ENCODE results near the gene FUBP1.
A peak's percentile ranks its signal among the peaks of the same experiment; 100 is the strongest.

The FUBP1 gene

DNA sequence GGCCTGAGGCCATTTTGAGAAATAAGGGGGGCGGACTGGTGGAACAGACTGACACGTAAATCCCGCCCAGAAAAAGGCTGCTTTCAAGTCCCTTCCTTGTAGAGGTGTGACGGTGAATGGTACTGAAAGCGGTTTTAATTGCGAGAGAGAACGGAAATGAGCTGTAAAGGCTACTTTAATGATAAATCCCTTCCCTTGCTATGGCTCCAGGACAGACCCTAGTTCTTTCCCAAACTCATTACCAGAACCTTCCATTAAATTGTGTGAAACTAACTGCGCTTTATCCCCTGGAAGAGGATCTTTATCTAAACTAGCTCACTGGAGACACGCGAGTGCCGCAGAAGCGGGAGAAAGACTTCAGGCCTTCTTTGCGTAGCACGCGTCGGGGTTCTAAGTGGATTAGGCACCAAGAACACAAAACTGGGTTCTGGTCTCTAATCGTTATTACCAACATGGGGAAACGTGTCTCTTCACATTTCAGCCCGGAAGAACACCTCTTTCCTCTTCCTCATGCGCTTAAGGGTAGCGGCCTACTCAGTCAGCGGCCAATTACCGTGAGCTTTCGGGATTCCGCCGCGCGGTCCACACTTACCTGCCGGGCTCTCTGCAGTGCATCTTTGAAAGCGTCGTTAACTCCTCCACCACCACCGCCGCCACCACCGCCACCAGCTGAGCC is 441 bp downstream of the FUBP1 start:
- Histone ChIP-seq H3K27ac (peak overlapping the region; percentile 96 to 100 (median 99)), H3K27me3 (no peaks in the 10 kb centered on the region), H3K36me3 (peaks cover 28 to 63% (median 52%) of the 10 kb centered on the region in 11 experiments), H3K4me1 (peaks cover 33 to 49% (median 45%) of the 10 kb centered on the region in 10 experiments), H4K20me1 (peaks cover 45 to 69% (median 46%) of the 10 kb centered on the region in 11 experiments), H3K4me3 (peak overlapping the region; percentile 78 to 95 (median 90)), H3K9me3 (replicated peaks in 1 of 11) (peaks cover 0 to 6% (median 0%) of the 10 kb centered on the region in 11 experiments; a peak in 2 of 22 replicates), H3K4me2 (peak overlapping the region; percentile 83 to 96 (median 92); a peak in 21 of 22 replicates), H3K9ac (peak overlapping the region; percentile 93 to 100 (median 99))
- no peak for TF ChIP-seq Cebpa-rat (IDR thresholded peaks at IDR 0.05)

DNA sequence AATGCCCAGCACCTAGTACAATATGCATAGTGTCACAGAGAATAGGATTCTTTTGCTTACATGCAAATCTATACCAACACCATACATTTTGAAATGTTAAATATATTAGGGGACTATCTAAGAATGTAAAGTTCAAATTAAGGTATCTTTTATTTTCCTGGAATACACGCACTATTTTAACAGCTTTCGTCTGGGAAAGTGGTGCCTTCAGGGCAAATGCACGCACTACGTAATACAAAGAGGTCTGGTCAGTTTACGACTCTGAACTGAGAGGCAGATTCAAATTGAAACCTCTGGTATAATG is 931 bp downstream of the FUBP1 start:
- Histone ChIP-seq H3K4me2 (peak overlapping the region; percentile 83 to 96 (median 92)), H3K36me3 (peaks cover 28 to 67% (median 57%) of the 10 kb centered on the region in 11 experiments), H3K27ac (peak overlapping the region; percentile 96 to 100 (median 99)), H3K9ac (peak overlapping the region; percentile 93 to 100 (median 99)), H3K9me3 (replicated peaks in 1 of 11) (peaks cover 0 to 6% (median 0%) of the 10 kb centered on the region in 11 experiments; a peak in 2 of 22 replicates), H4K20me1 (peaks cover 50 to 74% (median 51%) of the 10 kb centered on the region in 11 experiments), H3K4me1 (peaks cover 33 to 49% (median 45%) of the 10 kb centered on the region in 10 experiments), H3K4me3 (peak overlapping the region; percentile 78 to 95 (median 90)), H3K27me3 (no peaks in the 10 kb centered on the region)
- TF ChIP-seq Cebpa-rat (IDR thresholded peaks at IDR 0.05), result no peak

DNA sequence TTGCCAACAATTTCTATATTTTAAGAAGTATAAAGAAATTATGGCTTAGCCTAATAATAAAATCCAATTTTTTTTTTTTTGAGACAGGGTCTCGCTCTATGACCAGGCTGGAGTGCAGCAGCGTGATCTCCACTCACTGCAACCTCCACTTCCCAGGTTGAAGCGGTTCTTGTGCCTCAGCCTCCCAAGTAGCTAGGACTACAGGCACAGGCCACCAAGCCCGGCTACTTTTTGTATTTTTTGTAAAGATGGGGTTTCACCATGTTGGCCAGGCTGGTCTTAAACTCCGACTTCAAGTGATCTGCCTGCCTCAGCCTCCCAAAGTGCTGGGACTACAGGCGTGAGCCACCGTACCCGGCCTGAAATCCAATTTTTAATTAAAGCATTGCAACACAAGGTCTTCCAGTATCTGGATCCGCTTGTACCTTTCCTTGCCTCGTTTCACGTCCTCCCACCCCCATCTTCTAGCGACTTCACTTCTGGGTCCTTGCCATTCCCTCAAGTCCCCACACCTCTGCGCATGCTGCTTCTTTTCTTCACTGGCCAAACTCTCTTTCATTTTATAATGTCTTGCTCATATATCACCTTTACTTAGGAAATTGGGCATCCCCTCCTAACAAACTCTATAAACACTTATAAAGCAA is 2.3 kb downstream of the FUBP1 start:
- no peaks in the 10 kb centered on the region; a peak in 2 of 22 replicates for H3K9me3 ChIP-seq (replicated peaks in 1 of 11)
- H3K27ac ChIP-seq, result peak overlapping the region in 5 of 11 experiments; percentile 37 to 99 (median 99); a peak in 5 of 22 replicates
- H3K4me2 ChIP-seq, result peak overlapping the region; percentile 83 to 96 (median 92)
- peaks cover 31 to 70% (median 62%) of the 10 kb centered on the region in 11 experiments for H3K36me3 ChIP-seq
- H3K9ac ChIP-seq, result peak overlapping the region; percentile 93 to 100 (median 99); a peak in 21 of 22 replicates
- H3K27me3 ChIP-seq, result no peaks in the 10 kb centered on the region
- H4K20me1 ChIP-seq, result peaks cover 64 to 85% (median 65%) of the 10 kb centered on the region in 11 experiments
- no peak for TF ChIP-seq Cebpa-rat (IDR thresholded peaks at IDR 0.05)
- peaks cover 33 to 49% (median 44%) of the 10 kb centered on the region in 10 experiments for H3K4me1 ChIP-seq
- H3K4me3 ChIP-seq, result peak overlapping the region; percentile 78 to 95 (median 90)

GRCh38 chr1:77975907-77976306 is 3.0 kb downstream of the FUBP1 start:
- Histone ChIP-seq H3K36me3 (peaks cover 38 to 70% (median 66%) of the 10 kb centered on the region in 11 experiments), H3K4me2 (peak overlapping the region; percentile 83 to 96 (median 92)), H3K4me1 (peaks cover 27 to 46% (median 38%) of the 10 kb centered on the region in 10 experiments), H3K9ac (peak overlapping the region in 9 of 11 experiments; percentile 3 to 100 (median 99); a peak in 14 of 22 replicates), H3K27ac (no peak overlapping the region; a peak in 1 of 22 replicates), H3K9me3 (replicated peaks in 1 of 11) (no peaks in the 10 kb centered on the region; a peak in 2 of 22 replicates), H3K4me3 (peak overlapping the region; percentile 78 to 95 (median 90); a peak in 19 of 20 replicates), H3K27me3 (no peaks in the 10 kb centered on the region), H4K20me1 (peaks cover 70 to 85% (median 71%) of the 10 kb centered on the region in 11 experiments)
- TF ChIP-seq Cebpa-rat (IDR thresholded peaks at IDR 0.05), result no peak

DNA sequence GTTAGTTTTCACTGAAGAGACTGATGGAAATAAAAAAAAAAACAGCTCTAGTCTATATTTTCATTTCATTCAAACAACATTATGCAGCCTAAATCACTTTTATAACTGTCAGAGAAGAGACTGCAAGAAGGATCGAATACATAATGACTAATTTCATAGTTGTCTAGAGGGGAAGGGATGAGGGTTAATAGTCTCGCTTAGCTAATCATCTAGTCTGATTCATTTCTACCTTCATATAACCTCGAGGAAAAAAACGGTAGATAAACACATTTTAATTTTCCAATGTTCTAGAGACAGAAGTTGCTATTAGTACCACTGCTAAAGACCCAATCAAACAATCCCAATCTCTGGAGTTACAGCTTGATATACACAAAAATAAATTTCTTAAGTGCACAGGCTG is 3.5 kb downstream of the FUBP1 start:
- TF ChIP-seq Cebpa-rat (IDR thresholded peaks at IDR 0.05), result no peak

GRCh38 chr1:77972080-77972479 is 6.8 kb downstream of the FUBP1 start:
- H3K36me3 ChIP-seq, result peaks cover 71 to 100% (median 98%) of the 10 kb centered on the region in 11 experiments
- H3K4me2 ChIP-seq, result no peak overlapping the region
- no peak overlapping the region for H3K9ac ChIP-seq

More for the DNA sequence above, 3.5 kb downstream of the FUBP1 start:
- no peaks in the 10 kb centered on the region for H3K27me3 ChIP-seq
- H3K9me3 ChIP-seq (replicated peaks in 1 of 11), result no peaks in the 10 kb centered on the region; a peak in 2 of 22 replicates
- H3K4me2 ChIP-seq, result peak overlapping the region; percentile 83 to 96 (median 92)
- no peak overlapping the region for H3K27ac ChIP-seq
- peak overlapping the region in 8 of 11 experiments; percentile 3 to 100 (median 98); a peak in 12 of 22 replicates for H3K9ac ChIP-seq
- peaks cover 43 to 75% (median 71%) of the 10 kb centered on the region in 11 experiments for H3K36me3 ChIP-seq
- peaks cover 76 to 85% (median 77%) of the 10 kb centered on the region in 11 experiments for H4K20me1 ChIP-seq
- H3K4me1 ChIP-seq, result peaks cover 23 to 46% (median 33%) of the 10 kb centered on the region in 10 experiments
- H3K4me3 ChIP-seq, result peak overlapping the region; percentile 78 to 95 (median 90); a peak in 16 of 20 replicates

GRCh38 chr1:77970192-77970591 is 8.7 kb downstream of the FUBP1 start:
- Histone ChIP-seq H3K4me3 (no peak overlapping the region), H3K27me3 (no peaks in the 10 kb centered on the region), H3K9me3 (replicated peaks in 1 of 11) (no peaks in the 10 kb centered on the region; a peak in 2 of 22 replicates), H3K9ac (no peak overlapping the region), H3K36me3 (peaks cover 80 to 100% (median 98%) of the 10 kb centered on the region in 11 experiments), H3K4me1 (peaks cover 5 to 22% (median 7%) of the 10 kb centered on the region in 10 experiments; a peak in 18 of 20 replicates), H4K20me1 (peaks cover 93 to 100% (median 100%) of the 10 kb centered on the region in 11 experiments), H3K4me2 (peak overlapping the region in 1 of 11 experiments; percentile 43; a peak in 1 of 22 replicates), H3K27ac (no peak overlapping the region)
- TF ChIP-seq Cebpa-rat (IDR thresholded peaks at IDR 0.05), result no peak

More at GRCh38 chr1:77972080-77972479, 6.8 kb downstream of the FUBP1 start:
- peaks cover 21 to 41% (median 26%) of the 10 kb centered on the region in 10 experiments for H3K4me1 ChIP-seq
- no peak overlapping the region for H3K4me3 ChIP-seq
- H4K20me1 ChIP-seq, result peaks cover 99 to 100% (median 100%) of the 10 kb centered on the region in 11 experiments
- H3K27me3 ChIP-seq, result no peaks in the 10 kb centered on the region
- no peak for TF ChIP-seq Cebpa-rat (IDR thresholded peaks at IDR 0.05)
- H3K9me3 ChIP-seq (replicated peaks in 1 of 11), result no peaks in the 10 kb centered on the region; a peak in 2 of 22 replicates
- H3K27ac ChIP-seq, result no peak overlapping the region

GRCh38 chr1:77966291-77966690 is 12.6 kb downstream of the FUBP1 start:
- no peak overlapping the region for H3K27ac ChIP-seq
- H4K20me1 ChIP-seq, result peaks cover 77 to 100% (median 90%) of the 10 kb centered on the region in 11 experiments
- H3K4me2 ChIP-seq, result no peak overlapping the region
- peaks cover 0 to 11% (median 0%) of the 10 kb centered on the region in 10 experiments; a peak in 6 of 20 replicates for H3K4me1 ChIP-seq
- H3K4me3 ChIP-seq, result no peak overlapping the region
- H3K27me3 ChIP-seq, result no peaks in the 10 kb centered on the region
- peaks cover 98 to 100% (median 100%) of the 10 kb centered on the region in 11 experiments for H3K36me3 ChIP-seq
- no peak overlapping the region for H3K9ac ChIP-seq
- no peaks in the 10 kb centered on the region for H3K9me3 ChIP-seq (replicated peaks in 1 of 11)
- TF ChIP-seq Cebpa-rat (IDR thresholded peaks at IDR 0.05), result no peak
